Measurements from ENCODE around the gene FAM20C.
"Not testable (repeated sequence)": the region's sequence is repeated elsewhere in the genome, so short reads cannot be mapped to it uniquely, and the experiment has no call there.

FAM20C gene

GRCh38 chr7:174716-175115 is 17.7 kb upstream of the FAM20C start:
- FAIRE-seq, result no peak

GRCh38 chr7:175955-176354 is 16.4 kb upstream of the FAM20C start:
- FAIRE-seq, result no peak

GRCh38 chr7:176381-176780 is 16.0 kb upstream of the FAM20C start:
- FAIRE-seq, result no peak

- FAIRE-seq, result no peak
Observed at GRCh38 chr7:176786-177459, 15.4 kb upstream of the FAM20C start.

- no peak for FAIRE-seq
Observed at GRCh38 chr7:178444-178843, 13.9 kb upstream of the FAM20C start.

- FAIRE-seq, result no peak
Observed at GRCh38 chr7:179209-179681, 13.1 kb upstream of the FAM20C start.

- no peak for FAIRE-seq
Observed at GRCh38 chr7:179948-180694, 12.2 kb upstream of the FAM20C start.

GRCh38 chr7:181738-182137 is 10.6 kb upstream of the FAM20C start:
- no peak for FAIRE-seq

- FAIRE-seq, result not testable (repeated sequence)
Observed at GRCh38 chr7:182502-182901, 9.9 kb upstream of the FAM20C start.

- FAIRE-seq, result no peak
Observed at GRCh38 chr7:183496-184292, 8.7 kb upstream of the FAM20C start.

- no peak for FAIRE-seq
Observed at GRCh38 chr7:184294-185264, 7.8 kb upstream of the FAM20C start.

GRCh38 chr7:186516-187113 is 5.8 kb upstream of the FAM20C start:
- no peak for FAIRE-seq

GRCh38 chr7:187227-187927 is 5.0 kb upstream of the FAM20C start:
- no peak for FAIRE-seq

- no peak for FAIRE-seq
Observed at GRCh38 chr7:188174-188573, 4.2 kb upstream of the FAM20C start.

GRCh38 chr7:188727-189500 is 3.5 kb upstream of the FAM20C start:
- no peak for FAIRE-seq

- FAIRE-seq, result no peak
Observed at GRCh38 chr7:189719-190118, 2.7 kb upstream of the FAM20C start.

GRCh38 chr7:190196-190595 is 2.2 kb upstream of the FAM20C start:
- FAIRE-seq, result no peak

GRCh38 chr7:191105-191980 is 1.0 kb upstream of the FAM20C start:
- FAIRE-seq, result no peak

GRCh38 chr7:192701-193480 is 520 bp downstream of the FAM20C start:
- no peak for FAIRE-seq

Measured in A204.1 (cell line).